Measurements from ENCODE around the gene FHOD3.
"Not testable (repeated sequence)": the region's sequence is repeated elsewhere in the genome, so short reads cannot be mapped to it uniquely, and the experiment has no call there.

Gene FHOD3

GRCh38 chr18:36335476-36336279, 38.2 kb downstream of the FHOD3 start:
- TF ChIP-seq POLR2A (IDR thresholded peaks at IDR 0.05; ENCODE audit: low read length): no peak
- no peak for TF ChIP-seq GATA1 (IDR thresholded peaks at IDR 0.05; ENCODE audit: low read depth, low read length)
- DNase-seq: no peak

DNA sequence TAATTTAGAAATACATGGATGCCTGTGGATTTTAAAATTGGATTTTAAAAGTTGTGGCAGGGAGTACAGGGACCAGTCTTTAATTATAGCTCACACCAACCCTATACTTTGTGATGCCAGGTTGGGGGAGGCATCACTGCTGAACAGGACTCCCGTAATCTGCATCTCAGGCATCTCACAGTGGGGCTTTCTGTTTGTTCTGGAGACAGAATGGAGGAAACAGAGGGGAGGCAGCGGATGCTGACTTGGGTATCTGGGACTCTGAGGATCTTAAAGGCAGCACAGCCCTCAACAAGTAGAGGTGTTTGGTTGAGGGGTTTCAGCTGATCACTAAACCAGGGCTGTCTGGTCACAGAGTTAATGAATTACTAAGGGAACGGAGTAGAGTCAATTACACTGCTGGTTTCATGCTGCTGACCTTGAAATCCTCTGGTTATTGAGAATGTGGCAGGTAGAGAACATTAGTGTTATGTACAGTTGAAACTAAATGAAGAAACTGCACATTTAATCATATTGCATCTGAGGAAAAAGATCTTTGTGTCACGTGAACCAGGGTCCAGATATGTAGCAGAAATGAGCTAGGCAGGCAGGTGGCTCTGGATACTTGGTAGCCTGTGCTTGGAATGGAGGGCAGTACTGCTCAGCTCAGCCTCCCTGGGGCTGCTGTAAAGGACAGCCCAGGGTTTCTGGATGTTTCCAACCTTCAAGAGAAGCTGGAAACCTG, 40.3 kb downstream of the FHOD3 start:
- no peak for TF ChIP-seq GATA1 (IDR thresholded peaks at IDR 0.05; ENCODE audit: low read depth, low read length)
- no peak for TF ChIP-seq POLR2A (IDR thresholded peaks at IDR 0.05; ENCODE audit: low read length)
- no peak for DNase-seq

DNA sequence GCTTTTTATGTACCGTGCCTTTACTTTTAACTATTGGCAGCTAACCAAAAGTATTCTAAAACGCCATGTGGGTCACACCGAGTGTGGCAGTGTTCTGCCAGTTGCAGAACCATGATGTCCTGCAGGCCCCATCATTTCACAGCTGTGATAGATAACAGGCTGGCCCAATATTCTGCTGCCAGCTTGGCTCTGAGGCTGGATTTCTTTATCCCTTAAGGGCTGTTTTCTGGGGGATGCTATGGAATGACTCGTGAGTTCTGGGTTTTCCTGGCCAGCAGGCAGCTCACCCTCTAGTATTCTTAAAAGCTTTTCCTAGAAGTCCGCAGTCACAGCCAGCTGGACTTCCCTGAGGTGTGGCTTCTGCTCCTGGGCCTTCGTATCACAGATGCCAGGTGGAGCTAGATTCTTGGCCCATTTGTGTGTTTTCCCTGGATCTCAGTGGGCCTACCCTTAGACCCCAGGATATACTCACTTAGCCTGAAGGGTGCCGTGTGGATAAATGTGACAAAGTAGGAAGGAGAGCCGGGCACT, 41.0 kb downstream of the FHOD3 start:
- no peak for DNase-seq
- TF ChIP-seq POLR2A (IDR thresholded peaks at IDR 0.05; ENCODE audit: low read length): no peak
- TF ChIP-seq GATA1 (IDR thresholded peaks at IDR 0.05; ENCODE audit: low read depth, low read length): no peak

DNA sequence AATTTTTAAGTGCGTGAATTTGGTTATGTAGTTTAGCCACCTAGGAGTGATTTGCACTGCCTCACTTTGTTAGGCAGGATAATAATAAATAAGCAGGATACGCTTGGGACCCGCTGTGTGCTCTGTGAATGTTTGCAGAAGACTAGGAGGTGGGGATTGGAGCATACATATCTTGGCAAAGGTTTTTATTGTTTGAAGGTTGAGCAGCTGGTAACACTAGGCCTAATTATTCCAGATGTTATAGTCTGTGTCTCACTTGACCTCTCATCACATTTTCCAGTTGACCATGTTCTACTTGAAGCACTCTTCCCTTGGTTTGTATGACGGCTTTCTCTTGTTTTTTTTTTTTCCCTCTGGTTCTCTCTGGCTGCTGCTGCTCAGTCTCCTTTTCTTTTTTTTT, 42.7 kb downstream of the FHOD3 start:
- TF ChIP-seq GATA1 (IDR thresholded peaks at IDR 0.05; ENCODE audit: low read depth, low read length) (no peak), POLR2A (IDR thresholded peaks at IDR 0.05; ENCODE audit: low read length) (no peak)
- DNase-seq: no peak

DNA sequence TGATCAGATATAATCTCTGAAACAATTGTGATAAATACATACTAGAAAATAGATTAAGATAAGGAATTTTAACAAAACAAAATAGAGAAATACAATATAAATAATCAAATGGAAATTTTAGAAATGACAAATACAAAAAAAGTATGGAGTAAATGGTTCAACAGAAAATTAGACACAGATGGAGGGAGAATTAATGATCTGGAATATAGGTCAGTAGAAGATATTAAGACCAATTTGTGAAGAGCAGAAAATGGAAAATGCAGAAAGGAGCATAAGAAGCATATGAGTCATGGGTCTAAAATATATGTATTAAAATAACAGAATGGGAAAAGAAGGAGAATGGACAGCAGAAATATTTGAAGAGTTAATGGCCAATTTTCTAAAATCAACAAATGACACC, 44.4 kb downstream of the FHOD3 start:
- TF ChIP-seq GATA1 (IDR thresholded peaks at IDR 0.05; ENCODE audit: low read depth, low read length) (no peak), POLR2A (IDR thresholded peaks at IDR 0.05; ENCODE audit: low read length) (no peak)
- DNase-seq: no peak

GRCh38 chr18:36348331-36348730, 50.8 kb downstream of the FHOD3 start:
- TF ChIP-seq GATA1 (IDR thresholded peaks at IDR 0.05; ENCODE audit: low read depth, low read length) (no peak), POLR2A (IDR thresholded peaks at IDR 0.05; ENCODE audit: low read length) (no peak)
- DNase-seq: no peak

- no peak for TF ChIP-seq GATA1 (IDR thresholded peaks at IDR 0.05; ENCODE audit: low read depth, low read length)
- DNase-seq: no peak
Observed at GRCh38 chr18:36348971-36349417, 51.5 kb downstream of the FHOD3 start.

GRCh38 chr18:36349552-36349951, 52.0 kb downstream of the FHOD3 start:
- no peak for DNase-seq
- TF ChIP-seq GATA1 (IDR thresholded peaks at IDR 0.05; ENCODE audit: low read depth, low read length): no peak
- no peak for TF ChIP-seq POLR2A (IDR thresholded peaks at IDR 0.05; ENCODE audit: low read length)

GRCh38 chr18:36350251-36350651, 52.7 kb downstream of the FHOD3 start:
- no peak for DNase-seq
- TF ChIP-seq POLR2A (IDR thresholded peaks at IDR 0.05; ENCODE audit: low read length): no peak
- TF ChIP-seq GATA1 (IDR thresholded peaks at IDR 0.05; ENCODE audit: low read depth, low read length): no peak

DNA sequence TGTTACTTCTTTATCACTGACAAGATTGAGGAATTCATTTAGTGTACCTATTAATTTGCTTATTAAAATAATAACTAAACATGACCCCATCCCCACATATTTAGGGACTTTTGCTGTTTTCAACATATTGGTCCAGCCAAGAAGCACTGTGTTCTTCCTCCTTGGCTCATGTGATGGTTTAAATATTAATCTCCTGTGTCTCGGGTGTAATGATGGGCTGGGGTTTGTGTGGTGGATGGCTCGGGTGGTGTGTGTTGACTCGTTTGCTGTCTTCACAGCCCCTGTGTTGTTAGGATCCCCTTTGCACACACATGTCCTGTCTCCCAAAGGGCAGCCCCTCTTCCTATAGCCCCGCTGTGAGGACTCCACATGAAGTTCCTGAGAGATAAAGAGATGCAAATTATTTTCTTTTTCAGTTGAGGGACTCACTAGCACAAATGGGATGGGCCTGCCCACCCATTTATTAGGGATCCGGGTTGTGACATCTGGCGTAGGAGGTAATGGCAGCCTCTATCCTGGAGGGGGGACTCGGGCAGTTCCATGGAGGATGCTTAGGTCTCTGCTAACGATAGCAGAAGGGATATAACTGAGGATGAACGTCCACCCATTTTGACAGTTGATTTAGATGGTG, 53.4 kb downstream of the FHOD3 start:
- no peak for DNase-seq
- TF ChIP-seq POLR2A (IDR thresholded peaks at IDR 0.05; ENCODE audit: low read length) (no peak), GATA1 (IDR thresholded peaks at IDR 0.05; ENCODE audit: low read depth, low read length) (no peak)

DNA sequence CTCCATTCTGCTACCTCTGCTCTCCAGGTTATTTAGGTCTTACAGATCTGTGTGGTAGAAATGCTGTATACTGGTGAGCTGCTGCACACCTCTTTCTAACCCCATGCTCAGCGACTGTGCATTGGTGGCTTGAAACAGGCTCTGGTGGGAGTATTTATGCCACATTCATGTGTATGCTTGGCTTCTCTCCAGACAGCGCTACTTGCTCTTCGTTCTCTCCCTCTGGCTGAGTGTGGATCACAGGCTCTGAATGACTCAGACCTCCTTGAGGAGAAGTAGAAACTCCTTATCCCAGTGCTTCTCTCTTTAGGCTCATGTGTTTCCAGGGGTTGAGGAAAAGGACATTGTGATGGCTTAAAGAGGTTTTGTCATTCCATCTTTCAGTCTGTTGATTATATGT, 54.9 kb downstream of the FHOD3 start:
- no peak for DNase-seq

GRCh38 chr18:36354989-36355388, 57.5 kb downstream of the FHOD3 start:
- DNase-seq: no peak
- TF ChIP-seq POLR2A (IDR thresholded peaks at IDR 0.05; ENCODE audit: low read length): no peak
- TF ChIP-seq GATA1 (IDR thresholded peaks at IDR 0.05; ENCODE audit: low read depth, low read length): no peak

More for the DNA sequence above, 54.9 kb downstream of the FHOD3 start:
- TF ChIP-seq POLR2A (IDR thresholded peaks at IDR 0.05; ENCODE audit: low read length): no peak

GRCh38 chr18:36355511-36355910, 58.0 kb downstream of the FHOD3 start:
- DNase-seq: no peak
- no peak for TF ChIP-seq POLR2A (IDR thresholded peaks at IDR 0.05; ENCODE audit: low read length)
- TF ChIP-seq GATA1 (IDR thresholded peaks at IDR 0.05; ENCODE audit: low read depth, low read length): no peak

DNA sequence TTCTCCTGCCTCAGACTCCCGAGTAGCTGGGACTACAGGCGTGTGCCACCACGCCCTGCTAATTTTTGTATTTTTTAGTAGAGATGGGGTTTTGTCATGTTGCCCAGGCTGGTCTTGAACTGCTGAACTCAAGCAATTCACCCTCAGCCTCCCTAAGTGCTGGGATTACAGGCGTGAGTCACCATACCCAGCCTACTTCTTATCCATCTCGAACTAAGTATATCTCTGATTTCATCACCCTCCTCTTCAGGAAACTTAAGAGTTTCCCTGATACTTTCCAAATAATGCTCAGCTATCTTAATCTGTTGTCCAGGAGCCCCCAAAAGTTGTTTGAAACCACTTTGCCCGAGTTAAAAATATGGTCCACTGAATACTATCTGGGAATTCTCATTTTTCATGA, 59.2 kb downstream of the FHOD3 start:
- DNase-seq: not testable (repeated sequence)
